Gastrocnemius medialis (tissue), 4 donors: Measurements from ENCODE around the gene DYNC2H1. TPM values are rescaled to one million over a fixed set of nuclear protein-coding genes. Genes with fewer than 3 reads are reported as not detected.

Experiments used
- ATAC-seq, 2 donors: fragments of 150-250 bp; one replicate each; pipeline ENCODE4 v1.9.1; 2016
- DNase-seq, 2 donors: peaks; one replicate each; pipeline ENCODE4 v3.0.0-alpha.2; 2019
- H3K27ac ChIP-seq, 4 donors: fragments of 200-600 bp; sonication (generic); 1 replicate in 1 of 4; 2 replicates in 3 of 4; pipeline ENCODE4 v1.5.1; 2016 to 2018; ENCODE audit warnings: mild to moderate bottlenecking in 2 of 4, moderate library complexity in 1 of 4
- H3K27me3 ChIP-seq, 3 donors: fragments of 200-600 bp; sonication (generic) in 2 of 3; 1 replicate in 1 of 3; 2 replicates in 2 of 3; pipeline versions ENCODE4 v1.5.1 to v1.6.0; 2016 to 2019; ENCODE audit warnings: mild to moderate bottlenecking in 1 of 3, moderate library complexity in 1 of 3
- H3K36me3 ChIP-seq, 2 donors: fragments of 200-600 bp; sonication (generic) in 1 of 2; one replicate each; pipeline ENCODE4 v1.5.1; 2017 to 2018
- H3K4me1 ChIP-seq, 2 donors: fragments of 200-600 bp; sonication (generic) in 1 of 2; one replicate each; pipeline ENCODE4 v1.5.1; 2016 to 2017; ENCODE audit warnings: mild to moderate bottlenecking in 2 of 2
- H3K4me3 ChIP-seq, 4 donors: fragments of 200-600 bp; sonication (generic) in 3 of 4; 1 replicate in 1 of 4; 2 replicates in 3 of 4; pipeline ENCODE4 v1.5.1; 2016 to 2019; ENCODE audit warnings: mild to moderate bottlenecking in 2 of 4
- H3K9me3 ChIP-seq, 3 donors: fragments of 200-600 bp; sonication (generic) in 2 of 3; 1 replicate in 1 of 3; 2 replicates in 2 of 3; pipeline ENCODE4 v1.5.1; 2016 to 2019
- CTCF ChIP-seq, 5 experiments: fragments of 450-650 bp in 3 of 5; fragments of 200-600 bp in 2 of 5; sonication (generic) in 2 of 5; IDR thresholded peaks in 4 of 5; conservative IDR thresholded peaks in 1 of 5; 1 replicate in 4 of 5; 2 replicates in 1 of 5; pipeline ENCODE4 v1.5.1; 2016 to 2019; ENCODE audit warnings: antibody characterized with exemption in 5 of 5, mild to moderate bottlenecking in 3 of 5, moderate library complexity in 3 of 5
- POLR2A ChIP-seq, 2 donors: fragments of 450-650 bp; IDR thresholded peaks; one replicate each; pipeline ENCODE4 v1.6.1; 2017; ENCODE audit warnings: antibody characterized with exemption in 2 of 2, mild to moderate bottlenecking in 2 of 2, moderate library complexity in 2 of 2
- in situ Hi-C, 4 donors: fragments of 200-750 bp; cut with MboI; loops; one replicate each; pipeline versions ENCODE4 v1.15.0 to v1.8.0; 2017; ENCODE audit warnings: low sequenced_read_pairs in 4 of 4
- intact Hi-C: fragments of 100-400 bp; cut with DNase I; formaldehyde crosslinking; loops from one replicate; pipeline ENCODE4 v1.15.1; 2023; ENCODE audit warnings: low total_unique reads
- total RNA-seq, 4 donors: library from RNA; depleted of rRNA; stranded (reverse); fragments of >200 nt; gene quantifications; one replicate each; pipeline versions ENCODE4 v1.1.0 to v1.2.3, GENCODE V29; 2016

The DYNC2H1 gene
- total RNA-seq, 4 donors from 2014 or later: 1.7 to 2.2 (median 1.9) TPM

GRCh38 chr11:103210543-103210942 is 101.3 kb downstream of the DYNC2H1 start:
- no peak for DNase-seq
- no peak for TF ChIP-seq CTCF (IDR thresholded peaks at IDR 0.05 in 4 of 5, conservative IDR thresholded peaks at IDR 0.05 in 1 of 5)
- TF ChIP-seq POLR2A (IDR thresholded peaks at IDR 0.05): no peak
- Histone ChIP-seq H3K36me3 (no peaks in the 10 kb centered on the region), H3K27me3 (no peaks in the 10 kb centered on the region), H3K27ac (no peak overlapping the region), H3K4me1 (no peaks in the 10 kb centered on the region), H3K9me3 (no peaks in the 10 kb centered on the region), H3K4me3 (no peak overlapping the region)
- no peak for ATAC-seq
- in situ Hi-C loops: no loop called here
- intact Hi-C loops: no loop called here

- no peak for ATAC-seq
These were observed 106.6 kb downstream of the DYNC2H1 start for GRCh38 chr11:103215812-103216211.

GRCh38 chr11:103220133-103220532 is 110.9 kb downstream of the DYNC2H1 start:
- Histone ChIP-seq H3K4me3 (no peak overlapping the region), H3K36me3 (no peaks in the 10 kb centered on the region), H3K4me1 (no peaks in the 10 kb centered on the region), H3K9me3 (no peaks in the 10 kb centered on the region), H3K27ac (no peak overlapping the region), H3K27me3 (no peaks in the 10 kb centered on the region)
- ATAC-seq (no peak), DNase-seq (no peak)
- intact Hi-C loops (no loop called here), in situ Hi-C loops (no loop called here)
- TF ChIP-seq CTCF (IDR thresholded peaks at IDR 0.05 in 4 of 5, conservative IDR thresholded peaks at IDR 0.05 in 1 of 5): no peak
- TF ChIP-seq POLR2A (IDR thresholded peaks at IDR 0.05): no peak

More at GRCh38 chr11:103215812-103216211, 106.6 kb downstream of the DYNC2H1 start:
- H3K4me1 ChIP-seq: no peaks in the 10 kb centered on the region
- no peaks in the 10 kb centered on the region for H3K27me3 ChIP-seq
- intact Hi-C loops: no loop called here
- no peak for DNase-seq
- in situ Hi-C loops: no loop called here
- TF ChIP-seq POLR2A (IDR thresholded peaks at IDR 0.05): no peak
- no peak for TF ChIP-seq CTCF (IDR thresholded peaks at IDR 0.05 in 4 of 5, conservative IDR thresholded peaks at IDR 0.05 in 1 of 5)
- no peaks in the 10 kb centered on the region for H3K36me3 ChIP-seq
- no peak overlapping the region for H3K4me3 ChIP-seq
- H3K27ac ChIP-seq: no peak overlapping the region
- H3K9me3 ChIP-seq: no peaks in the 10 kb centered on the region

- H3K9me3 ChIP-seq: no peaks in the 10 kb centered on the region
- TF ChIP-seq POLR2A (IDR thresholded peaks at IDR 0.05): no peak
- in situ Hi-C loops (no loop called here), intact Hi-C loops (no loop called here)
- no peaks in the 10 kb centered on the region for H3K36me3 ChIP-seq
- H3K27ac ChIP-seq: no peak overlapping the region
- ATAC-seq: no peak
- no peak overlapping the region for H3K4me3 ChIP-seq
- DNase-seq: no peak
- no peaks in the 10 kb centered on the region for H3K27me3 ChIP-seq
- H3K4me1 ChIP-seq: no peaks in the 10 kb centered on the region
These were observed 113.6 kb downstream of the DYNC2H1 start for GRCh38 chr11:103222806-103223205.

- H3K9me3 ChIP-seq: no peaks in the 10 kb centered on the region
- ATAC-seq (no peak), DNase-seq (no peak)
- in situ Hi-C loops (no loop called here), intact Hi-C loops (no loop called here)
- no peaks in the 10 kb centered on the region for H3K4me1 ChIP-seq
- H3K4me3 ChIP-seq: no peak overlapping the region
- TF ChIP-seq POLR2A (IDR thresholded peaks at IDR 0.05): no peak
- TF ChIP-seq CTCF (IDR thresholded peaks at IDR 0.05 in 4 of 5, conservative IDR thresholded peaks at IDR 0.05 in 1 of 5): no peak
- no peaks in the 10 kb centered on the region for H3K27me3 ChIP-seq
- no peak overlapping the region for H3K27ac ChIP-seq
- no peaks in the 10 kb centered on the region for H3K36me3 ChIP-seq
These were observed 119.6 kb downstream of the DYNC2H1 start for GRCh38 chr11:103228807-103229206.
